ENCODE data around the gene CLDN9.
A peak's percentile ranks its signal among the peaks of the same experiment; 100 is the strongest.

CLDN9 gene

DNA sequence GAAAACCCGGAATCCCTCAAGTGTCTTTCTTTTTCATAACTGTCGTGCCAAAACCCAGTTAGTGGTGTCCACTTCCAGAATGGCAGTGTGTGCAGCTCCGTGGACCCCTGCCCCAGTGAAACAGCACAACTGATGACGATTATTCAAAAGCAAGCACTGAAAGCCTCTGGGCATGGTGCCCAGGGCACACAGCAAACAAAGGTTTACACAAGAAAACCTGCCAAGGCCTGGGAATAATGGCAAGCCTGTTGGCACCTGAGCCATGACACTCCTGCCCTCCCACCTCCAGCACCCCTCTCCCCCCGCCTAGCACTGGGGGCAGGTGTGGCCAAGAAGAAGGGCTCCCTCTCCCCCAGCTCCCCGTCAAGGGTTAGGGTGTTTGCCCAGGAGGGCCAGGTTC is 35.3 kb upstream of the CLDN9 start:
- no peaks in the 10 kb centered on the region for H3K36me3 ChIP-seq (ENCODE audit: control insufficient read depth, insufficient read depth, low read length)
- H3K4me3 ChIP-seq (ENCODE audit: low read length): no peak overlapping the region
- peaks cover 30% of the 10 kb centered on the region for H3K4me1 ChIP-seq (ENCODE audit: control insufficient read depth, insufficient read depth, low read length)
- H3K9me3 ChIP-seq (ENCODE audit: control insufficient read depth, low read length): no peaks in the 10 kb centered on the region
- H3K9ac ChIP-seq (ENCODE audit: low read length): no peak overlapping the region
- peaks cover 3% of the 10 kb centered on the region for H3K27me3 ChIP-seq (ENCODE audit: control insufficient read depth, insufficient read depth, low read length)

DNA sequence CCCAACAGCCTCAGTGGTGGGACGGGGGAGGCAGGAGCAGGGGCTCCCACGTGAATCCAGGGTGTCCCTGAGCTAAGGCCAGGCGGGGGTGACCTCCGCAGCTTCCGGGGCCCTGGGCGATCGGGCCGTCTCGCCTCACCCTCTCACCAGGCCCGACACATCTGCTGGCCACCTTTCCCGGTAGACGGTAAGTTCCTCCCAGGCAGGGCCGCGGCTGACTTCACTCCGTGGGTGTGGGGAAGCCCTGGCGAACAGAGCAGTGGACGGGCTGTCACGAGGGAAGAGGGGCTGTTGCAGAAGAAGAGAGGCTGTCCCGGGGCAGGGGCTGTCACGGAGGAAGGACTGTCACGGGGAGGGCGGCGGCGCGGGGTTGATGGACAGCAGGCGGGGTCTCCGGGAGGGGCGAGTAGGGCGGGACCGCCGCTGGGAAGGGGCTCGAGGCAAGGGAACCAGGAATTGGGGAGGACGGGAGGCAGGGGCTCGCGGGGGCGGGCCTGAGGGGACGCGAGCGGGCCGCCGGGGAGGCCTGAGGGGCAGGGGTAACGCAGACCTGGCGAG is 33.0 kb upstream of the CLDN9 start:
- peaks cover 3% of the 10 kb centered on the region for H3K27me3 ChIP-seq (ENCODE audit: control insufficient read depth, insufficient read depth, low read length)
- peaks cover 30% of the 10 kb centered on the region for H3K4me1 ChIP-seq (ENCODE audit: control insufficient read depth, insufficient read depth, low read length)
- peak overlapping the region; percentile 34 for H3K9ac ChIP-seq (ENCODE audit: low read length)
- peak overlapping the region; percentile 47 for H3K4me3 ChIP-seq (ENCODE audit: low read length)
- H3K36me3 ChIP-seq (ENCODE audit: control insufficient read depth, insufficient read depth, low read length): no peaks in the 10 kb centered on the region
- H3K9me3 ChIP-seq (ENCODE audit: control insufficient read depth, low read length): no peaks in the 10 kb centered on the region

DNA sequence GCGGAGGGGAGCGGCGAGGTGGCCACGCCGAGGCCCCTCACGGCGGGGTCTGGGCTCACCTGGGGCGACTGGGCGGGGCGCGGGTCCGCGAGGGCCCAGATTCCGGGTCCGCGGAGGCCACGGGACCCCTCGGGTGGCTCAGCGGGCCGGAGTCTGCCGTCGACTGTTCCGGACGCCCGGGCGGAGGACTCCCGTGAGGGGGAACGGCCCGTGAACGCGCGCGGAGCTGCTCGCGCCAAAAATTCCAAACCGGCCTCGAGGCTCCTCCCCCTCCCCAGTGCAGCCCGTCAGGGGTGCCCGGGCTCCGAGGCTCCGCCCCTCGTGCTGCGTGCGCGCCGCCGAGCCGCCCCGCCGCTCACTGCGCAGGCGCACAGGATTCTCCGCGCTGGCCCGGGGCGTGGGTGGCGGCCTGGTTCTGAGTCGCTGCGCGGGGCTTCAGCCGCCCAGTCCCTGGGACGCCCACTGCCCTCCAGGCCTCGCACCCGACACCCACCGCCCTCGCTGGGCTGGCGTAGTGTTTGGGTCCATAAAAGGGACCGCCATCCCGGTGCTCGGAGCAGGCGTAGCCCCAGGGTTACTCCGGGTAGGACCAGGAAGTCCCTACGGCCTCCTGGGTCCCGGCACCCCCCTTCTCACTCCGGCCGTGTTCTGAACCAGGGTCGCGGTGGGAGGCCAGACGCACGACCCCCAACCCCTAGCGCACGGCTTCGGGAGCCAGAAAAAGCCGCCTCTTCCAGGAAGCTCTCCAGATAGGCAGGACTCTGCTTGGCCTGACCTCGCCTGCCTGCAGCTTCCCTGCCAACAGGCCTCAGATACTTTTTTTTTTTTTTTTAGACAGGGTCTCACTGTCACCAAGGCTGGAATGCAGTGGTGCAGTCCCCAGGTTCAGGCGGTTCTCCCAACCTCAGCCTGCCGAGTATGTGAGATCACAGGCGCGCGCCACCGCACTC is 32.2 kb upstream of the CLDN9 start, which contains the start of gene PKMYT1:
Gene PKMYT1, minus strand, starts transcription at position 220 of the 950 bp plus-strand sequence. CDS start 789 bp downstream, outside the sequence.
- no peaks in the 10 kb centered on the region for H3K9me3 ChIP-seq (ENCODE audit: control insufficient read depth, low read length)
- peaks cover 33% of the 10 kb centered on the region for H3K4me1 ChIP-seq (ENCODE audit: control insufficient read depth, insufficient read depth, low read length)
- no peaks in the 10 kb centered on the region for H3K36me3 ChIP-seq (ENCODE audit: control insufficient read depth, insufficient read depth, low read length)
- H3K9ac ChIP-seq (ENCODE audit: low read length): peak within 1 kb of the TSS; percentile 94
- H3K27me3 ChIP-seq (ENCODE audit: control insufficient read depth, insufficient read depth, low read length): peaks cover 6% of the 10 kb centered on the region
- peak within 1 kb of the TSS; percentile 47 for H3K4me3 ChIP-seq (ENCODE audit: low read length)

DNA sequence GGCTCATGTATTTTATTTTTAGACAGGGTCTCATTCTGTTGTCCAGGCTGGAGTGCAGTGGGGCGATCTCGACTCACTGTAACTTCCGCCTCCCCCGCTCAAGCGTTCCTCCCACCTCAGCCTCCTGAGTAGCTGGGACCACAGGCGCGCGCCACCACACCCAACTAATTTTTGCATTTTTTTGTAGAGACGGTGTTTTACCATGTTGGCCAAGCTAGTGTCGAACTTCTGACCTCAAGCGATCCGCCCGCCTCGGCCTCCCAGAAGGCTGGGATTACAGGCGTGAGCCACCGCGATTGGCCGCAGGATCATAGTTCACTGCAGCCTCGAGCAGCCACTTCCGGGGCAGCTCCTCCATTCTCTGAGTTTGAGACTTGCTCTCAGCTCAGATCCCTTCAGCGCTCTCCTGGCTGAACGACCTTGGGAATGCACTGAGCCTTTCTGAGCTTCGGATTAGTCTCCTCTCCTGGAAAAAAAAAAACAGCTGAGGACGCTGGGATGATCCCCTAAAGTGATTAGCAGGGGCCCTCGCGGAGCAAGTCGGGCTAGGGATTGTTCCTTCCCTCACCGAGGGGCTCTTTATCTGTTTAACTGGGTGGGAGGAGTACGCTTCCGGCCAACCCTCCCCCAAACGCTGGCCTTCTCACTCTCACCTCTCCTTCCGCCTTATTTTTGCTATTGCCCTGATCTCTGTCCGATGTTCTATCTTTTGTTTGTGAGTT is 31.4 kb upstream of the CLDN9 start:
- Histone ChIP-seq H3K9ac (ENCODE audit: low read length) (peak overlapping the region; percentile 94), H3K4me3 (ENCODE audit: low read length) (peak overlapping the region; percentile 47), H3K27me3 (ENCODE audit: control insufficient read depth, insufficient read depth, low read length) (peaks cover 11% of the 10 kb centered on the region), H3K4me1 (ENCODE audit: control insufficient read depth, insufficient read depth, low read length) (peaks cover 35% of the 10 kb centered on the region), H3K36me3 (ENCODE audit: control insufficient read depth, insufficient read depth, low read length) (no peaks in the 10 kb centered on the region), H3K9me3 (ENCODE audit: control insufficient read depth, low read length) (no peaks in the 10 kb centered on the region)

DNA sequence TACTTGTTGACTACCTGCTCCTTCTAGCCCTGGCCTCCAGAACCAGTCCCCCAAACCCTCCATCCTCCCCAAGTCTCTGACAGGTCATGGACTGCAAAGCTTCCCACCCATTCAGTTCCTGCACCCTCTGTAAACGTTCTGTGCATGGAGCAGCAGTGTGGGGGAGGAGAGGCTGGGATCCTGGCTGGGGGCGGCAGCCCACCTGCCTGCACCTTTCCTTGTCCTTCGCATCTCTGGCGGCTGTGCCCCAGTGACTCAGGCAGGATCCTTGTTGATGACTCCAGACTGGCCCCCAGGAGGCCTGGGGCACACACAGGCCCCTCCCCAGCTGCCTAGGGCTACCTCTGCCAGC is 30.8 kb upstream of the CLDN9 start:
- Histone ChIP-seq H3K27me3 (ENCODE audit: control insufficient read depth, insufficient read depth, low read length) (peaks cover 12% of the 10 kb centered on the region), H3K4me3 (ENCODE audit: low read length) (no peak overlapping the region), H3K9me3 (ENCODE audit: control insufficient read depth, low read length) (no peaks in the 10 kb centered on the region), H3K9ac (ENCODE audit: low read length) (no peak overlapping the region), H3K4me1 (ENCODE audit: control insufficient read depth, insufficient read depth, low read length) (peaks cover 35% of the 10 kb centered on the region), H3K36me3 (ENCODE audit: control insufficient read depth, insufficient read depth, low read length) (no peaks in the 10 kb centered on the region)

DNA sequence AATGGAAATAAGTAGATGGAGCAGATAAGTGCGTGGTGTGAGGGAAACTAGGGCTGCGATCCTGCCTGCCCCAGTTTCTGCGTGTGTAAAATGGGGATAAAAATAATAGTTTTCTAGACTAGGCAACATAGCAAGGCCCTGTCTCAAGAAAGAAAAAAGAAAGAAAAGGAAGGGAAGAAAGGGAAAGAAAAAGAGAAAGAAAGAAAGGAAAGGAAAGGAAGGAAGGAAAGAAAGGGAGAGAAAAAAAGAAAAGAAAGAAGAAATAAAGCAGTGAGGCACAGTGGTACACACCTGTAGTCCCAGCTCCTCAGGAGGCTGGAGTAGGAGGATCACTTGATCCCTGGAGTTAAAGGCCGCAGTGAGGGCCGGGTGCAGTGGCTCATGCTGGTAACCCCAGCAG is 30.3 kb upstream of the CLDN9 start:
- Histone ChIP-seq H3K9me3 (ENCODE audit: control insufficient read depth, low read length) (no peaks in the 10 kb centered on the region), H3K4me3 (ENCODE audit: low read length) (no peak overlapping the region), H3K36me3 (ENCODE audit: control insufficient read depth, insufficient read depth, low read length) (no peaks in the 10 kb centered on the region), H3K27me3 (ENCODE audit: control insufficient read depth, insufficient read depth, low read length) (peaks cover 12% of the 10 kb centered on the region), H3K9ac (ENCODE audit: low read length) (no peak overlapping the region), H3K4me1 (ENCODE audit: control insufficient read depth, insufficient read depth, low read length) (peaks cover 32% of the 10 kb centered on the region)

DNA sequence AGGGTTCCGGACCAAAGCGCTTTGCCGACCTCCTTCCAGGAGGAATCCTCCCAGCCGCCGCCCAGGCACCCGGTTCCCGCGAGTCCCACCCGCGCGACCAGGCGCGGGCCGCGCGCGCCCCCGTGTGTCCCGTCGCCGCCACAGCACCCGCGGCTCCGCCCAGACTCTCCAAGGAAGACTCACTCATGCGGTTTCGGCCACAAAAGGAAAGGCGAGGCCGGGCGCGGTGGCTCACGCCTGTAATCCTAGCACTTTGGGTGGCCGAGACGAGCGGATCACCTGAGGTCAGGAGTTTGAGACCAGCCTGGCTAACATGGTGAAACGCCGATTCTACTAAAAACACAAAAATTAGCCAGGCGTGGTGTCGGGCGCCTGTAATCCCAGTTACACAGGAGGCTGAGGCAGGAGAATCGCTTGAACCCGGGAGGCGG is 29.0 kb upstream of the CLDN9 start:
- Histone ChIP-seq H3K9ac (ENCODE audit: low read length) (no peak overlapping the region), H3K4me3 (ENCODE audit: low read length) (no peak overlapping the region), H3K9me3 (ENCODE audit: control insufficient read depth, low read length) (no peaks in the 10 kb centered on the region), H3K36me3 (ENCODE audit: control insufficient read depth, insufficient read depth, low read length) (no peaks in the 10 kb centered on the region), H3K27me3 (ENCODE audit: control insufficient read depth, insufficient read depth, low read length) (peaks cover 22% of the 10 kb centered on the region), H3K4me1 (ENCODE audit: control insufficient read depth, insufficient read depth, low read length) (peaks cover 23% of the 10 kb centered on the region)

DNA sequence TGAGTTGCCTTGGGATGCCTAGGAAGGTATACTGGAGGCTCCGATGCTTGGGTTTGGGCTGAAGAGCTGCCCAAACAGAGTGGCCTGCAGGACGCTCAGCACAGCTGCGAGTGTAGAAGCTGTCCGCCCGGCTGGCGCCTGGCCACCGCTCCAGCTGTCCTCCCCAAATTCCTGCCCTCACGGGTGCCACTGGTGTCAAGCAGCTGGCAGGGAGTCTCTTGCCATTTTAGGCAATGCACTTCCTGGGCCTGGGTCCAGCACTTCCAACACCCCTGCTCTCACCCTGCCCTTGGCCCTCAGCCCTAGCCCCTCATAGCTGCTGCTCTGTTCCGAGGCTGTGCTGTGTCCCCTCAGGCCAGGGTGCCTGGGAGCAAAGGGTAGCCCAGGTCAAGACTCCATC is 27.3 kb upstream of the CLDN9 start:
- no peak overlapping the region for H3K9ac ChIP-seq (ENCODE audit: low read length)
- H3K4me1 ChIP-seq (ENCODE audit: control insufficient read depth, insufficient read depth, low read length): peaks cover 19% of the 10 kb centered on the region
- no peaks in the 10 kb centered on the region for H3K9me3 ChIP-seq (ENCODE audit: control insufficient read depth, low read length)
- no peaks in the 10 kb centered on the region for H3K36me3 ChIP-seq (ENCODE audit: control insufficient read depth, insufficient read depth, low read length)
- peaks cover 22% of the 10 kb centered on the region for H3K27me3 ChIP-seq (ENCODE audit: control insufficient read depth, insufficient read depth, low read length)
- H3K4me3 ChIP-seq (ENCODE audit: low read length): no peak overlapping the region

DNA sequence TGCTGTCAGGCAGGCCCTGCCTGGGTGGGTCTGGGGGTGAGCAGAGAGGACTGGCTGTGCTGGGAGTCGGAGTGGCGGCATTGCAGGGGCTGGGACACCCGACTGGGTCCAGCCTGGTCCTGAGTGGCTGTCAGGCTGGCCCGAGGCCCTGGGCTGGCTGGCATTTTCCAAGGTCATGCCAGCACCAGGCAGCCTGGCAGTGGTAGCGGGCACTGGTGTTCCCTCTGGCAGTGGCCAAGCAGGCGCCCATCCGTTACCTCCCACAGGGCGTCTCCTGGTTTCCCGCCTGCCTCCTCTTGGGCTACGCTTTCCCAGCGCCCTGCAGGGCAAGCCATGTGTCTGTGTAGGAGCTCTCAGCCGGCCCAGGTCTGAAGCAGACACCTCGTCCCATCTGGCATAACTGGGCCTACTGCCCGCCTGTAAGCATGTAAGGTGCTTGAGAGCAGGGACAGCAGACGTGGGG is 26.8 kb upstream of the CLDN9 start:
- no peak overlapping the region for H3K4me3 ChIP-seq (ENCODE audit: low read length)
- no peaks in the 10 kb centered on the region for H3K36me3 ChIP-seq (ENCODE audit: control insufficient read depth, insufficient read depth, low read length)
- no peaks in the 10 kb centered on the region for H3K9me3 ChIP-seq (ENCODE audit: control insufficient read depth, low read length)
- H3K9ac ChIP-seq (ENCODE audit: low read length): no peak overlapping the region
- H3K27me3 ChIP-seq (ENCODE audit: control insufficient read depth, insufficient read depth, low read length): peaks cover 22% of the 10 kb centered on the region
- peaks cover 21% of the 10 kb centered on the region for H3K4me1 ChIP-seq (ENCODE audit: control insufficient read depth, insufficient read depth, low read length)

DNA sequence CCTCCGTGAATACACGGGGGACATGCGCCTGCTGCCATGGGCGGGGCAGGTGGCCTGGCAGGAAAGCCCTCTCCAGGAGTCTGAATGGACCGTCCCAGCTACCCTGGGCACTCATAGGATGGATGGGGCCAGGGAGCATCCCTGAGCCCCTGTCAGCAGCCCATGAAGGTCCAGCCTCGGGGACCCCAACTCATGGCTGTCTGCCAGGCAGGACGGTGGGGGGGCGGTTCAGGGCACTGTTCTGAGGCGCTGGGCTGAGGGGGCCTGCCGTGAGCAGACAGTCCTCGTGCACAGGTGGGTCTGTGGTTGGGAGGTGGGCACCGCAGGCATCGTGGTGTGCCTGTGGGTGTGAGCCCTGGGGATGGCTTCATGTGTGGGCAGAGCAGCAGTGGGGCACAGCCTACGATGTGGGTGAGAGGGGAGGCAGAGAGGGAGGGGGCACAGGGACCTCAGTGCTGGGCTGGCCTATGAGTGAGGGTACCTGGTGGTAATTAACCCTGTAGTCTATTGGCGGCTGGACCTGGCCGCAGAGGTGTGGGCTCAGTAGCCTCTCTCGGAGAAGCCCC is 26.0 kb upstream of the CLDN9 start:
- no peak overlapping the region for H3K4me3 ChIP-seq (ENCODE audit: low read length)
- no peaks in the 10 kb centered on the region for H3K36me3 ChIP-seq (ENCODE audit: control insufficient read depth, insufficient read depth, low read length)
- no peak overlapping the region for H3K9ac ChIP-seq (ENCODE audit: low read length)
- H3K27me3 ChIP-seq (ENCODE audit: control insufficient read depth, insufficient read depth, low read length): peaks cover 22% of the 10 kb centered on the region
- H3K9me3 ChIP-seq (ENCODE audit: control insufficient read depth, low read length): no peaks in the 10 kb centered on the region
- peaks cover 21% of the 10 kb centered on the region for H3K4me1 ChIP-seq (ENCODE audit: control insufficient read depth, insufficient read depth, low read length)

DNA sequence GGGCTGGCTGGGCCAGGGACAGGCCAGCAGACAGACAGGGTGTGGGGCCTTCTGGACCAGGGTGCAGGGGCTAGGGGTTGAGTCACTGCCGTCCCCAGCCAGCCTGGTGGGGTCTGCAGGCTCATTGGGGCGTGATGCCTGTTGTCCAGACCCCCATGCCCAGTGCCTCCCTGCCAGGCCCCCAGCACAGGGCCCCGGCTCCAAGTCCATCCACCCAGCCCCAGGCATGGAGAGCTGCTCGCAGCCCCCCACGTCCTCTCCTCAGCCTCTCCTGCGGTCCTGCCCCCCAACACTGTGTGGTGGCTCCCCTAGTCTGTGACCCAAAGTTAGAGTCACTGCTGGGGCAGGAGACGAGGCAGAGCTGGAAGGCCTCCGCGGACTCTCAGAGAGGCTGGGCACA is 25.4 kb upstream of the CLDN9 start:
- H3K36me3 ChIP-seq (ENCODE audit: control insufficient read depth, insufficient read depth, low read length): no peaks in the 10 kb centered on the region

More for the DNA sequence above, 25.4 kb upstream of the CLDN9 start:
- no peaks in the 10 kb centered on the region for H3K9me3 ChIP-seq (ENCODE audit: control insufficient read depth, low read length)
- peaks cover 22% of the 10 kb centered on the region for H3K27me3 ChIP-seq (ENCODE audit: control insufficient read depth, insufficient read depth, low read length)
- peaks cover 24% of the 10 kb centered on the region for H3K4me1 ChIP-seq (ENCODE audit: control insufficient read depth, insufficient read depth, low read length)
- H3K9ac ChIP-seq (ENCODE audit: low read length): no peak overlapping the region
- H3K4me3 ChIP-seq (ENCODE audit: low read length): no peak overlapping the region

Data from mucosa of stomach (tissue), 1 donor.